Tibial artery (tissue), 4 donors: ENCODE measurements around the gene ANOS1.

Source experiments
- DNase-seq, 2 donors: peaks; one replicate each; pipeline ENCODE4 v3.0.0-alpha.2; 2019
- H3K27ac ChIP-seq, 2 donors: fragments of 200-600 bp; sonication (generic) in 1 of 2; 1 replicate in 1 of 2; 2 replicates in 1 of 2; pipeline ENCODE4 v1.5.1; 2018 to 2019; ENCODE audit warnings: mild to moderate bottlenecking in 1 of 2
- H3K27me3 ChIP-seq, 2 donors: fragments of 200-600 bp; sonication (generic) in 1 of 2; one replicate each; pipeline versions ENCODE4 v1.5.1 to v1.6.0; 2016 to 2019
- H3K36me3 ChIP-seq, 3 donors: fragments of 200-600 bp; sonication (generic) in 2 of 3; one replicate each; pipeline ENCODE4 v1.5.1; 2016 to 2019; ENCODE audit warnings: mild to moderate bottlenecking in 2 of 3
- H3K4me1 ChIP-seq, 4 donors: fragments of 200-600 bp; sonication (generic) in 2 of 4; 1 replicate in 3 of 4; 2 replicates in 1 of 4; pipeline ENCODE4 v1.5.1; 2016 to 2019
- H3K4me3 ChIP-seq, 2 donors: fragments of 200-600 bp; sonication (generic) in 1 of 2; 1 replicate in 1 of 2; 2 replicates in 1 of 2; pipeline ENCODE4 v1.5.1; 2018 to 2019; ENCODE audit warnings: mild to moderate bottlenecking in 2 of 2
- H3K9me3 ChIP-seq, 3 donors: fragments of 200-600 bp; sonication (generic) in 1 of 3; one replicate each; pipeline ENCODE4 v1.5.1; 2016 to 2019
- intact Hi-C: fragments of 100-400 bp; cut with DNase I; formaldehyde crosslinking; loops from one replicate; pipeline ENCODE4 v1.15.0; 2023; ENCODE audit warnings: low total_unique reads
- TF ChIP-seq, protein P1 (sequence below), 2 experiments: fragments of 200-600 bp in 1 of 2; fragments of 450-650 bp in 1 of 2; IDR thresholded peaks; one replicate each; pipeline ENCODE4 v1.5.1; 2017 to 2019; ENCODE audit warnings: antibody characterized with exemption in 2 of 2, mild to moderate bottlenecking in 1 of 2, moderate library complexity in 1 of 2

Gene ANOS1

GRCh38 chrX:8711401-8711800, 20.5 kb downstream of the ANOS1 start:
- Histone ChIP-seq H3K36me3 (no peaks in the 10 kb centered on the region), H3K4me1 (no peaks in the 10 kb centered on the region), H3K27me3 (no peaks in the 10 kb centered on the region), H3K27ac (no peak overlapping the region), H3K4me3 (no peak overlapping the region), H3K9me3 (no peaks in the 10 kb centered on the region)
- TF ChIP-seq, protein P1, sequence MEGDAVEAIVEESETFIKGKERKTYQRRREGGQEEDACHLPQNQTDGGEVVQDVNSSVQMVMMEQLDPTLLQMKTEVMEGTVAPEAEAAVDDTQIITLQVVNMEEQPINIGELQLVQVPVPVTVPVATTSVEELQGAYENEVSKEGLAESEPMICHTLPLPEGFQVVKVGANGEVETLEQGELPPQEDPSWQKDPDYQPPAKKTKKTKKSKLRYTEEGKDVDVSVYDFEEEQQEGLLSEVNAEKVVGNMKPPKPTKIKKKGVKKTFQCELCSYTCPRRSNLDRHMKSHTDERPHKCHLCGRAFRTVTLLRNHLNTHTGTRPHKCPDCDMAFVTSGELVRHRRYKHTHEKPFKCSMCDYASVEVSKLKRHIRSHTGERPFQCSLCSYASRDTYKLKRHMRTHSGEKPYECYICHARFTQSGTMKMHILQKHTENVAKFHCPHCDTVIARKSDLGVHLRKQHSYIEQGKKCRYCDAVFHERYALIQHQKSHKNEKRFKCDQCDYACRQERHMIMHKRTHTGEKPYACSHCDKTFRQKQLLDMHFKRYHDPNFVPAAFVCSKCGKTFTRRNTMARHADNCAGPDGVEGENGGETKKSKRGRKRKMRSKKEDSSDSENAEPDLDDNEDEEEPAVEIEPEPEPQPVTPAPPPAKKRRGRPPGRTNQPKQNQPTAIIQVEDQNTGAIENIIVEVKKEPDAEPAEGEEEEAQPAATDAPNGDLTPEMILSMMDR (IDR thresholded peaks at IDR 0.05): no peak
- DNase-seq: no peak
- intact Hi-C loops: loop anchor here (10.0 kb wide), 1 partner anchor 707 kb away; no protein-coding TSS in a partner anchor

DNA sequence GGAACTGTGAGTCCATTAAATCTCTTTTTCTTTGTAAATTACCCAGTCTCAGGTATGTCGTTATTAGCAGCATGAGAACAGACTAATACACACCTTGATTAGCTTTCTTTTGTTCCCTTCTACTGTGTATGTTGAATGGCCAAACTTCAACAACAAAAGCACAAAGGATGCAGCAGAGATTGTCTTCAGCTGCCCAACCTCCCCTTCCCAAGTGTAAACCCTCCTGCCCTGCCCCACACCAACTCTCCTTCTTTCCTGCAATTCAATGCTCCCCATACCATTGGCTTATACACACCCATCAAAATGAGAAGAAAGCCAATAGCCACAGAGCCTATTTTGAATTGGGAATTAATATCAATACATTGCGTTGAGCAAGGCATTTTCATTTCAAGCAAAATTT, 27.8 kb downstream of the ANOS1 start:
- Histone ChIP-seq H3K36me3 (no peaks in the 10 kb centered on the region), H3K4me1 (no peaks in the 10 kb centered on the region), H3K4me3 (no peak overlapping the region), H3K27me3 (no peaks in the 10 kb centered on the region), H3K9me3 (no peaks in the 10 kb centered on the region), H3K27ac (no peak overlapping the region)
- TF ChIP-seq, protein P1 (IDR thresholded peaks at IDR 0.05): no peak
- intact Hi-C loops: no loop called here
- DNase-seq: no peak

DNA sequence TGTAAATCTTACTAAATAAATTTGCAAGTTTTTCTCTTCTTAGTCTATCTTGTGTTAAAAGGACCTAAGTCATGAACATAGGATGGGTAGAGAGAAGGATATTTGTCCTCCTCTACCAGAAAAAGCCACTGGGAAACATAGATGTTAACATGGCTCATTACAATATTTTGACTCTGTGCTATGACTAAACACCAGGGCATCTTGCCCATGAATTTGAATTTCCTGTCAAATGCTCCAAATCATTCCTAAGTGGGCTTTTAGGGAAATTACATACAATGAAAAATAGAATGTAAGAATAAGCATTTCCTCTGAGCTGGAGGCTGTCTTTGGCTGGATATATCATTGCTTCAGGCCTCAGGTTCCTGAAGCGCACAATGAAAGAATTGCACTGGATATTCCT, 39.1 kb downstream of the ANOS1 start:
- intact Hi-C loops: no loop called here
- Histone ChIP-seq H3K9me3 (no peaks in the 10 kb centered on the region), H3K4me1 (no peaks in the 10 kb centered on the region), H3K4me3 (no peak overlapping the region), H3K36me3 (no peaks in the 10 kb centered on the region), H3K27ac (no peak overlapping the region), H3K27me3 (no peaks in the 10 kb centered on the region)
- TF ChIP-seq, protein P1 (IDR thresholded peaks at IDR 0.05): no peak
- DNase-seq: no peak

DNA sequence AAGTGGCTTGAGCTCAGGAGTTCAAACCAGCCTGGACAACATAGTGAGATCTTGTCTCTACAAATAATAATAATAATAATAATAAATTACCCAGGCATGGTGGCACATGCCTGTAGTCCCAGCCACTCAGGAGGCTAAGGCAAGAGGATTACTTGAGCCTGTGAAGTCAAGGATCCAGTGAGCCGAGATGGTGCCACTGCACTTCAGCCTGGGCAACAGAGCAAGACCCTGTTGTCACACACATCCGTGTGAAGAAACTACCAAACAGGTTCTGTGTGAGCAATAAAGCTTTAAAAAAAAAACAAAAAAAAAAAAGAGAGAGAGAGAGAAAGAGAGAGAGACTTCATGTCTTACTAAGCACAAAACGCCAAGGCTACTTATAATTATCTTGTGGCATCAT, 42.5 kb downstream of the ANOS1 start:
- DNase-seq: no peak
- H3K27ac ChIP-seq: no peak overlapping the region
- H3K9me3 ChIP-seq: no peaks in the 10 kb centered on the region
- TF ChIP-seq, protein P1 (IDR thresholded peaks at IDR 0.05): no peak
- no peaks in the 10 kb centered on the region for H3K27me3 ChIP-seq
- H3K36me3 ChIP-seq: no peaks in the 10 kb centered on the region
- H3K4me3 ChIP-seq: no peak overlapping the region
- intact Hi-C loops: no loop called here
- no peaks in the 10 kb centered on the region for H3K4me1 ChIP-seq

GRCh38 chrX:8688776-8689175, 43.2 kb downstream of the ANOS1 start:
- Histone ChIP-seq H3K27me3 (no peaks in the 10 kb centered on the region), H3K4me3 (no peak overlapping the region), H3K27ac (no peak overlapping the region), H3K4me1 (no peaks in the 10 kb centered on the region), H3K9me3 (no peaks in the 10 kb centered on the region), H3K36me3 (no peaks in the 10 kb centered on the region)
- intact Hi-C loops: no loop called here
- DNase-seq: no peak
- TF ChIP-seq, protein P1 (IDR thresholded peaks at IDR 0.05): no peak
